CD14-positive monocyte (primary cell): ENCODE measurements around the gene MED12L. TPM values are rescaled to one million over a fixed set of nuclear protein-coding genes. Genes with fewer than 3 reads are reported as not detected.

Source experiments
- DNase-seq, 3 donors: peaks; one replicate each; pipeline ENCODE4 v3.0.0-alpha.2; 2011 to 2022
- H2AFZ ChIP-seq: 2 replicates; pipeline ENCODE4 v1.6.0; 2012; ENCODE audit warnings: mild to moderate bottlenecking, low read depth, low read length, inconsistent platforms; ENCODE audit not compliant: insufficient read depth, poor library complexity, severe bottlenecking
- H3K27ac ChIP-seq, 2 donors: 1 replicate in 1 of 2; 2 replicates in 1 of 2; pipeline ENCODE4 v1.5.1; 2012 to 2013; ENCODE audit warnings: low read length in 2 of 2, control low read depth in 1 of 2, inconsistent platforms in 1 of 2, low read depth in 1 of 2, mild to moderate bottlenecking in 1 of 2
- H3K27me3 ChIP-seq, 2 donors: one replicate each; pipeline versions ENCODE4 v1.6.0 to v1.6.1; 2011 to 2013; ENCODE audit warnings: low read length in 2 of 2; ENCODE audit not compliant: control insufficient read depth in 2 of 2, insufficient read depth in 2 of 2
- H3K36me3 ChIP-seq, 2 donors: replicated peaks in 1 of 2; 1 replicate in 1 of 2; 2 replicates in 1 of 2; pipeline versions ENCODE4 v1.5.1 to v1.6.1; 2012 to 2013; ENCODE audit warnings: low read length in 2 of 2, control low read depth in 1 of 2, inconsistent platforms in 1 of 2, mild to moderate bottlenecking in 1 of 2; ENCODE audit not compliant: insufficient read depth in 2 of 2, control insufficient read depth in 1 of 2
- H3K4me1 ChIP-seq, 2 donors: 1 replicate in 1 of 2; 2 replicates in 1 of 2; pipeline versions ENCODE4 v1.5.1 to v1.6.1; 2012 to 2013; ENCODE audit warnings: low read length in 2 of 2, control low read depth in 1 of 2, inconsistent platforms in 1 of 2, mild to moderate bottlenecking in 1 of 2, moderate library complexity in 1 of 2; ENCODE audit not compliant: insufficient read depth in 2 of 2, control insufficient read depth in 1 of 2
- H3K4me2 ChIP-seq: replicated peaks from 2 replicates; pipeline ENCODE3; 2012; ENCODE audit warnings: low read length, moderate library complexity, mild to moderate bottlenecking; ENCODE audit not compliant: poor library complexity, severe bottlenecking; ENCODE audit errors: extremely low read depth
- H3K4me3 ChIP-seq, 3 experiments: fragments of 200-600 bp in 1 of 3; sonication (generic) in 1 of 3; replicated peaks in 1 of 3; 1 replicate in 2 of 3; 2 replicates in 1 of 3; pipeline ENCODE4 v1.5.1; 2011 to 2013; ENCODE audit warnings: low read length in 3 of 3, mild to moderate bottlenecking in 3 of 3, control low read depth in 2 of 3, low read depth in 2 of 3, inconsistent platforms in 1 of 3, moderate library complexity in 1 of 3
- H3K79me2 ChIP-seq: 2 replicates; pipeline ENCODE4 v1.6.0; 2012; ENCODE audit warnings: mild to moderate bottlenecking, control low read depth, inconsistent platforms, low read length, moderate library complexity; ENCODE audit not compliant: insufficient read depth
- H3K9ac ChIP-seq: 2 replicates; pipeline ENCODE4 v1.6.0; 2017; ENCODE audit warnings: low read length, mild to moderate bottlenecking; ENCODE audit not compliant: insufficient read depth, poor library complexity, severe bottlenecking
- H3K9me3 ChIP-seq, 2 donors: replicated peaks in 1 of 2; 1 replicate in 1 of 2; 2 replicates in 1 of 2; pipeline versions ENCODE4 v1.5.1 to v1.6.1; 2012 to 2013; ENCODE audit warnings: low read length in 2 of 2, control low read depth in 1 of 2; ENCODE audit not compliant: control insufficient read depth in 1 of 2, insufficient read depth in 1 of 2
- H4K20me1 ChIP-seq: 2 replicates; pipeline ENCODE4 v1.6.0; 2012; ENCODE audit warnings: mild to moderate bottlenecking, low read length, control low read depth, moderate library complexity; ENCODE audit not compliant: insufficient read depth
- H3K27ac Mint-ChIP-seq, 7 donors: one replicate each; pipeline ENCODE4 v1.8.0; 2020; ENCODE audit warnings: mild to moderate bottlenecking in 7 of 7, mixed read lengths in 7 of 7, moderate library complexity in 6 of 7, inconsistent platforms in 2 of 7
- H3K27me3 Mint-ChIP-seq, 3 donors: one replicate each; pipeline ENCODE4 v1.8.0; 2021 to 2022; ENCODE audit warnings: low read depth in 3 of 3, mild to moderate bottlenecking in 3 of 3, mixed read lengths in 3 of 3, moderate library complexity in 3 of 3, inconsistent platforms in 1 of 3
- H3K36me3 Mint-ChIP-seq, 2 donors: one replicate each; pipeline ENCODE4 v1.8.0; 2020; ENCODE audit warnings: mixed read lengths in 2 of 2, inconsistent platforms in 1 of 2, mild to moderate bottlenecking in 1 of 2
- H3K4me1 Mint-ChIP-seq: one replicate; pipeline ENCODE4 v1.8.0; 2020; ENCODE audit warnings: mild to moderate bottlenecking, mixed read lengths
- H3K4me3 Mint-ChIP-seq, 2 donors: one replicate each; pipeline ENCODE4 v1.8.0; 2020; ENCODE audit warnings: mild to moderate bottlenecking in 2 of 2, mixed read lengths in 2 of 2, moderate library complexity in 1 of 2
- H3K9me3 Mint-ChIP-seq, 7 donors: one replicate each; pipeline ENCODE4 v1.8.0; 2020 to 2022; ENCODE audit warnings: mixed read lengths in 7 of 7, mild to moderate bottlenecking in 6 of 7, moderate library complexity in 6 of 7, inconsistent platforms in 2 of 7
- CTCF ChIP-seq: fragments of 200-600 bp; IDR thresholded peaks from one replicate; pipeline ENCODE4 v1.8.0; 2022; ENCODE audit warnings: antibody characterized with exemption, mild to moderate bottlenecking
- WGBS: methylation state at CpG from one replicate; pipeline ENCODE4 v1.1.5; 2013; ENCODE audit warnings: missing lambda C conversion rate; ENCODE audit not compliant: insufficient coverage; 5-methylcytosine and 5-hydroxymethylcytosine counted together
- intact Hi-C, 2 donors: fragments of 100-400 bp; cut with micrococcal nuclease; formaldehyde crosslinking; loops; one replicate each; pipeline versions ENCODE4 v1.15.0 to v1.15.1; 2023
- polyA plus RNA-seq, 3 donors: library from polyadenylated mRNA; depleted of rRNA in 1 of 3; unstranded in 2 of 3; stranded (reverse) in 1 of 3; fragments of 300-500 nt in 2 of 3; fragments of >200 nt in 1 of 3; fragmentation: Illumina TruSeq in 2 of 3; gene quantifications; 1 replicate in 2 of 3; 2 replicates in 1 of 3; pipeline ENCODE4 v1.2.3, GENCODE V29; 2012 to 2021

The MED12L gene
- polyA plus RNA-seq, 3 donors, result 0.12 to 0.29 TPM; not detected in 1

GRCh38 chr3:151106311-151106710, 20.8 kb downstream of the MED12L start:
- Histone ChIP-seq H3K36me3 (no peaks in the 10 kb centered on the region), H2AFZ (no peak overlapping the region), H3K9me3 (no peaks in the 10 kb centered on the region), H3K4me2 (no peak overlapping the region), H3K79me2 (no peaks in the 10 kb centered on the region), H3K4me1 (no peaks in the 10 kb centered on the region), H3K4me3 (no peak overlapping the region), H3K9ac (no peak overlapping the region), H4K20me1 (no peaks in the 10 kb centered on the region), H3K27ac (no peak overlapping the region), H3K27me3 (no peaks in the 10 kb centered on the region)
- WGBS, result 83% methylated on average over 1 of the region's 2 CpGs
- DNase-seq, result no peak
- no peak for TF ChIP-seq CTCF
- Mint-ChIP-seq H3K9me3 (peaks cover 0 to 3% (median 0%) of the 10 kb centered on the region in 7 donors), H3K36me3 (no peaks in the 10 kb centered on the region), H3K4me3 (no peak overlapping the region), H3K27ac (no peak overlapping the region), H3K4me1 (no peaks in the 10 kb centered on the region), H3K27me3 (no peaks in the 10 kb centered on the region)
- intact Hi-C loops, result no loop called here

GRCh38 chr3:151107177-151107576, 21.7 kb downstream of the MED12L start:
- no peaks in the 10 kb centered on the region for H3K4me1 Mint-ChIP-seq
- H3K27ac Mint-ChIP-seq, result no peak overlapping the region
- no peak overlapping the region for H3K4me3 Mint-ChIP-seq
- Histone ChIP-seq H3K4me3 (no peak overlapping the region), H3K79me2 (no peaks in the 10 kb centered on the region), H2AFZ (no peak overlapping the region), H3K27me3 (no peaks in the 10 kb centered on the region), H3K4me1 (no peaks in the 10 kb centered on the region), H3K27ac (no peak overlapping the region), H4K20me1 (no peaks in the 10 kb centered on the region), H3K9me3 (no peaks in the 10 kb centered on the region), H3K9ac (no peak overlapping the region), H3K36me3 (no peaks in the 10 kb centered on the region), H3K4me2 (no peak overlapping the region)
- TF ChIP-seq CTCF, result no peak
- no peaks in the 10 kb centered on the region for H3K27me3 Mint-ChIP-seq
- H3K9me3 Mint-ChIP-seq, result no peaks in the 10 kb centered on the region
- no peaks in the 10 kb centered on the region for H3K36me3 Mint-ChIP-seq
- DNase-seq, result no peak
- intact Hi-C loops, result no loop called here
- WGBS, result 100% methylated on average over 1 of the region's 4 CpGs
